ENCODE results near the gene ABLIM1. TPM values are rescaled to one million over a fixed set of nuclear protein-coding genes. Genes with fewer than 3 reads are reported as not detected.

Gene ABLIM1
- total and polyA plus RNA-seq, 2 experiments from 2014 or later, result 21.9 to 45.1 TPM

DNA sequence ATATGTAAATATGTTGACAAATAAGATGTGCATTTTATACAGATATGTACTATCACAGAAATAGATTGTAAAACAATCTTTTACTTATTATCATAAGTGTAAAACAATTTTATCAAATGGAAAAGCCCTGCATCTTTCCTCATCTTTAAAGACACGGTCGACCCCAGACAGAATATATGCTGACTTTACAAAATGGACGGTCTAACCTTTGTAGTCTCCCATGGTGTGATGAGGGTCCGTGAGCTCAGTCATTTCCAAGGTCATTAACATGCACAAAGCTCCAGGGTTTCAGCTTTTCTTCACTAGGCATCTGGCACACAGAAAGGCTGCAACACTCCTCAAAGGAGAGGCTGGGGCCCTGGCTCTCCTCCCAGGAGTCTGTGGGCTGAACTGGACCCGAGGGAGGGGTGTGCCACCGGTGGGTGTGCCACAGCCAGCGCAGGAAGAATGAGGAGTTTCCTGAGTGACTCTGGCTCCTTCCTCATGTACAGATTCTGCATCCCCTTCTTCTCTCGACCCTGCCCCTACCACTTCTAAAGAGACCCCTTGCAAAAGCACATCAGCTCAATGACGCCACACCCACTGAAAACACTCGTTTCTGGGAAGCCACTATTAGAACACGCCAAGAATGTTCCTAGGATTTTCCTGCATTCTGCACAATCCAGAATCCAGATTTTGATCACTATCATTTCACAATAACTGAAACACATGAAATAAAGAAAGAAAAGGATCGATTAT is 26.2 kb upstream of the ABLIM1 start:
- no peaks in the 10 kb centered on the region for H3K36me3 Mint-ChIP-seq (ENCODE audit: low read depth)
- H3K4me1 Mint-ChIP-seq, result peaks cover 6% of the 10 kb centered on the region
- Histone ChIP-seq H4K20me1 (replicated peaks; ENCODE audit: insufficient read depth) (no peaks in the 10 kb centered on the region), H3F3A (replicated peaks; ENCODE audit: low read depth) (no peaks in the 10 kb centered on the region), H3K4me1 (ENCODE audit: insufficient read depth) (no peaks in the 10 kb centered on the region), H2AFZ (no peak overlapping the region), H3K4me3 (no peak overlapping the region), H3K36me3 (ENCODE audit: insufficient read depth) (no peaks in the 10 kb centered on the region), H3K4me2 (no peak overlapping the region), H3K9me2 (ENCODE audit: insufficient read depth) (no peaks in the 10 kb centered on the region), H3K27ac (ENCODE audit: low read depth) (no peak overlapping the region), H3K27me3 (ENCODE audit: insufficient read depth) (no peaks in the 10 kb centered on the region), H3K79me2 (replicated peaks; ENCODE audit: insufficient read depth) (no peaks in the 10 kb centered on the region)
- no peak overlapping the region for H3K27ac Mint-ChIP-seq
- H3K9me3 Mint-ChIP-seq, result no peaks in the 10 kb centered on the region
- no peak for TF ChIP-seq JUNB (IDR thresholded peaks at IDR 0.05; ENCODE audit: unreplicated experiment)
- TF ChIP-seq, protein P1, sequence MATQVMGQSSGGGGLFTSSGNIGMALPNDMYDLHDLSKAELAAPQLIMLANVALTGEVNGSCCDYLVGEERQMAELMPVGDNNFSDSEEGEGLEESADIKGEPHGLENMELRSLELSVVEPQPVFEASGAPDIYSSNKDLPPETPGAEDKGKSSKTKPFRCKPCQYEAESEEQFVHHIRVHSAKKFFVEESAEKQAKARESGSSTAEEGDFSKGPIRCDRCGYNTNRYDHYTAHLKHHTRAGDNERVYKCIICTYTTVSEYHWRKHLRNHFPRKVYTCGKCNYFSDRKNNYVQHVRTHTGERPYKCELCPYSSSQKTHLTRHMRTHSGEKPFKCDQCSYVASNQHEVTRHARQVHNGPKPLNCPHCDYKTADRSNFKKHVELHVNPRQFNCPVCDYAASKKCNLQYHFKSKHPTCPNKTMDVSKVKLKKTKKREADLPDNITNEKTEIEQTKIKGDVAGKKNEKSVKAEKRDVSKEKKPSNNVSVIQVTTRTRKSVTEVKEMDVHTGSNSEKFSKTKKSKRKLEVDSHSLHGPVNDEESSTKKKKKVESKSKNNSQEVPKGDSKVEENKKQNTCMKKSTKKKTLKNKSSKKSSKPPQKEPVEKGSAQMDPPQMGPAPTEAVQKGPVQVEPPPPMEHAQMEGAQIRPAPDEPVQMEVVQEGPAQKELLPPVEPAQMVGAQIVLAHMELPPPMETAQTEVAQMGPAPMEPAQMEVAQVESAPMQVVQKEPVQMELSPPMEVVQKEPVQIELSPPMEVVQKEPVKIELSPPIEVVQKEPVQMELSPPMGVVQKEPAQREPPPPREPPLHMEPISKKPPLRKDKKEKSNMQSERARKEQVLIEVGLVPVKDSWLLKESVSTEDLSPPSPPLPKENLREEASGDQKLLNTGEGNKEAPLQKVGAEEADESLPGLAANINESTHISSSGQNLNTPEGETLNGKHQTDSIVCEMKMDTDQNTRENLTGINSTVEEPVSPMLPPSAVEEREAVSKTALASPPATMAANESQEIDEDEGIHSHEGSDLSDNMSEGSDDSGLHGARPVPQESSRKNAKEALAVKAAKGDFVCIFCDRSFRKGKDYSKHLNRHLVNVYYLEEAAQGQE (IDR thresholded peaks at IDR 0.05; ENCODE audit: unreplicated experiment), result no peak
- TF ChIP-seq POLR2AphosphoS5 (IDR thresholded peaks at IDR 0.05; ENCODE audit: low read depth), result no peak
- no peak for TF ChIP-seq ZNF114 (CRISPR knock-in tag; IDR thresholded peaks at IDR 0.05)
- TF ChIP-seq, protein P2, sequence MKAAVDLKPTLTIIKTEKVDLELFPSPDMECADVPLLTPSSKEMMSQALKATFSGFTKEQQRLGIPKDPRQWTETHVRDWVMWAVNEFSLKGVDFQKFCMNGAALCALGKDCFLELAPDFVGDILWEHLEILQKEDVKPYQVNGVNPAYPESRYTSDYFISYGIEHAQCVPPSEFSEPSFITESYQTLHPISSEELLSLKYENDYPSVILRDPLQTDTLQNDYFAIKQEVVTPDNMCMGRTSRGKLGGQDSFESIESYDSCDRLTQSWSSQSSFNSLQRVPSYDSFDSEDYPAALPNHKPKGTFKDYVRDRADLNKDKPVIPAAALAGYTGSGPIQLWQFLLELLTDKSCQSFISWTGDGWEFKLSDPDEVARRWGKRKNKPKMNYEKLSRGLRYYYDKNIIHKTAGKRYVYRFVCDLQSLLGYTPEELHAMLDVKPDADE (IDR thresholded peaks at IDR 0.05), result no peak
- TF ChIP-seq NANOG (IDR thresholded peaks at IDR 0.05; ENCODE audit: borderline replicate concordance), result no peak
- no peak for TF ChIP-seq STAT1 (IDR thresholded peaks at IDR 0.05; ENCODE audit: unreplicated experiment)
- no peak for TF ChIP-seq ZNF331 (CRISPR knock-in tag; IDR thresholded peaks at IDR 0.05; ENCODE audit: low read depth)
- no peak for TF ChIP-seq EZH2phosphoT487 (IDR thresholded peaks at IDR 0.05; ENCODE audit: unreplicated experiment)
- no peak for TF ChIP-seq CREB1 (CRISPR knock-in tag; IDR thresholded peaks at IDR 0.05; ENCODE audit: low read depth)
- TF ChIP-seq, protein P3, sequence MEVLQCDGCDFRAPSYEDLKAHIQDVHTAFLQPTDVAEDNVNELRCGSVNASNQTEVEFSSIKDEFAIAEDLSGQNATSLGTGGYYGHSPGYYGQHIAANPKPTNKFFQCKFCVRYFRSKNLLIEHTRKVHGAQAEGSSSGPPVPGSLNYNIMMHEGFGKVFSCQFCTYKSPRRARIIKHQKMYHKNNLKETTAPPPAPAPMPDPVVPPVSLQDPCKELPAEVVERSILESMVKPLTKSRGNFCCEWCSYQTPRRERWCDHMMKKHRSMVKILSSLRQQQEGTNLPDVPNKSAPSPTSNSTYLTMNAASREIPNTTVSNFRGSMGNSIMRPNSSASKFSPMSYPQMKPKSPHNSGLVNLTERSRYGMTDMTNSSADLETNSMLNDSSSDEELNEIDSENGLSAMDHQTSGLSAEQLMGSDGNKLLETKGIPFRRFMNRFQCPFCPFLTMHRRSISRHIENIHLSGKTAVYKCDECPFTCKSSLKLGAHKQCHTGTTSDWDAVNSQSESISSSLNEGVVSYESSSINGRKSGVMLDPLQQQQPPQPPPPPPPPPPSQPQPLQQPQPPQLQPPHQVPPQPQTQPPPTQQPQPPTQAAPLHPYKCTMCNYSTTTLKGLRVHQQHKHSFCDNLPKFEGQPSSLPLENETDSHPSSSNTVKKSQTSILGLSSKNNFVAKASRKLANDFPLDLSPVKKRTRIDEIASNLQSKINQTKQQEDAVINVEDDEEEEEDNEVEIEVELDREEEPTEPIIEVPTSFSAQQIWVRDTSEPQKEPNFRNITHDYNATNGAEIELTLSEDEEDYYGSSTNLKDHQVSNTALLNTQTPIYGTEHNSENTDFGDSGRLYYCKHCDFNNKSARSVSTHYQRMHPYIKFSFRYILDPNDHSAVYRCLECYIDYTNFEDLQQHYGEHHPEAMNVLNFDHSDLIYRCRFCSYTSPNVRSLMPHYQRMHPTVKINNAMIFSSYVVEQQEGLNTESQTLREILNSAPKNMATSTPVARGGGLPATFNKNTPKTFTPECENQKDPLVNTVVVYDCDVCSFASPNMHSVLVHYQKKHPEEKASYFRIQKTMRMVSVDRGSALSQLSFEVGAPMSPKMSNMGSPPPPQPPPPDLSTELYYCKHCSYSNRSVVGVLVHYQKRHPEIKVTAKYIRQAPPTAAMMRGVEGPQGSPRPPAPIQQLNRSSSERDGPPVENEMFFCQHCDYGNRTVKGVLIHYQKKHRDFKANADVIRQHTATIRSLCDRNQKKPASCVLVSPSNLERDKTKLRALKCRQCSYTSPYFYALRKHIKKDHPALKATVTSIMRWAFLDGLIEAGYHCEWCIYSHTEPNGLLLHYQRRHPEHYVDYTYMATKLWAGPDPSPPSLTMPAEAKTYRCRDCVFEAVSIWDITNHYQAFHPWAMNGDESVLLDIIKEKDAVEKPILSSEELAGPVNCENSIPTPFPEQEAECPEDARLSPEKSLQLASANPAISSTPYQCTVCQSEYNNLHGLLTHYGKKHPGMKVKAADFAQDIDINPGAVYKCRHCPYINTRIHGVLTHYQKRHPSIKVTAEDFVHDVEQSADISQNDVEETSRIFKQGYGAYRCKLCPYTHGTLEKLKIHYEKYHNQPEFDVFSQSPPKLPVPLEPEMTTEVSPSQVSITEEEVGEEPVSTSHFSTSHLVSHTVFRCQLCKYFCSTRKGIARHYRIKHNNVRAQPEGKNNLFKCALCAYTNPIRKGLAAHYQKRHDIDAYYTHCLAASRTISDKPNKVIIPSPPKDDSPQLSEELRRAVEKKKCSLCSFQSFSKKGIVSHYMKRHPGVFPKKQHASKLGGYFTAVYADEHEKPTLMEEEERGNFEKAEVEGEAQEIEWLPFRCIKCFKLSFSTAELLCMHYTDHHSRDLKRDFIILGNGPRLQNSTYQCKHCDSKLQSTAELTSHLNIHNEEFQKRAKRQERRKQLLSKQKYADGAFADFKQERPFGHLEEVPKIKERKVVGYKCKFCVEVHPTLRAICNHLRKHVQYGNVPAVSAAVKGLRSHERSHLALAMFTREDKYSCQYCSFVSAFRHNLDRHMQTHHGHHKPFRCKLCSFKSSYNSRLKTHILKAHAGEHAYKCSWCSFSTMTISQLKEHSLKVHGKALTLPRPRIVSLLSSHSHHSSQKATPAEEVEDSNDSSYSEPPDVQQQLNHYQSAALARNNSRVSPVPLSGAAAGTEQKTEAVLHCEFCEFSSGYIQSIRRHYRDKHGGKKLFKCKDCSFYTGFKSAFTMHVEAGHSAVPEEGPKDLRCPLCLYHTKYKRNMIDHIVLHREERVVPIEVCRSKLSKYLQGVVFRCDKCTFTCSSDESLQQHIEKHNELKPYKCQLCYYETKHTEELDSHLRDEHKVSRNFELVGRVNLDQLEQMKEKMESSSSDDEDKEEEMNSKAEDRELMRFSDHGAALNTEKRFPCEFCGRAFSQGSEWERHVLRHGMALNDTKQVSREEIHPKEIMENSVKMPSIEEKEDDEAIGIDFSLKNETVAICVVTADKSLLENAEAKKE (CRISPR knock-in tag; IDR thresholded peaks at IDR 0.05), result no peak
- TF ChIP-seq, protein P4, sequence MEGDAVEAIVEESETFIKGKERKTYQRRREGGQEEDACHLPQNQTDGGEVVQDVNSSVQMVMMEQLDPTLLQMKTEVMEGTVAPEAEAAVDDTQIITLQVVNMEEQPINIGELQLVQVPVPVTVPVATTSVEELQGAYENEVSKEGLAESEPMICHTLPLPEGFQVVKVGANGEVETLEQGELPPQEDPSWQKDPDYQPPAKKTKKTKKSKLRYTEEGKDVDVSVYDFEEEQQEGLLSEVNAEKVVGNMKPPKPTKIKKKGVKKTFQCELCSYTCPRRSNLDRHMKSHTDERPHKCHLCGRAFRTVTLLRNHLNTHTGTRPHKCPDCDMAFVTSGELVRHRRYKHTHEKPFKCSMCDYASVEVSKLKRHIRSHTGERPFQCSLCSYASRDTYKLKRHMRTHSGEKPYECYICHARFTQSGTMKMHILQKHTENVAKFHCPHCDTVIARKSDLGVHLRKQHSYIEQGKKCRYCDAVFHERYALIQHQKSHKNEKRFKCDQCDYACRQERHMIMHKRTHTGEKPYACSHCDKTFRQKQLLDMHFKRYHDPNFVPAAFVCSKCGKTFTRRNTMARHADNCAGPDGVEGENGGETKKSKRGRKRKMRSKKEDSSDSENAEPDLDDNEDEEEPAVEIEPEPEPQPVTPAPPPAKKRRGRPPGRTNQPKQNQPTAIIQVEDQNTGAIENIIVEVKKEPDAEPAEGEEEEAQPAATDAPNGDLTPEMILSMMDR (conservative IDR thresholded peaks at IDR 0.05; ENCODE audit: low read depth in 2 of 2), result no peak
- no peak for TF ChIP-seq EZH2 (IDR thresholded peaks at IDR 0.05; ENCODE audit: low read depth, unreplicated experiment)
- ATAC-seq (no peak), DNase-seq (ENCODE audit: low spot score) (no peak)
- peaks cover 3% of the 10 kb centered on the region for H3K27me3 Mint-ChIP-seq (ENCODE audit: insufficient read depth, low read depth, poor library complexity)
- H3K4me3 Mint-ChIP-seq, result no peak overlapping the region
